ENCODE measurements around the gene CREB3L4. TPM values are rescaled to one million over a fixed set of nuclear protein-coding genes. Genes with fewer than 3 reads are reported as not detected.

CREB3L4 gene
- total and polyA plus RNA-seq, 2 of the 13 experiments (the other 11 are each of a cell fraction or from before 2014, with no cell fraction given) = 9.9 to 18.7 TPM

DNA sequence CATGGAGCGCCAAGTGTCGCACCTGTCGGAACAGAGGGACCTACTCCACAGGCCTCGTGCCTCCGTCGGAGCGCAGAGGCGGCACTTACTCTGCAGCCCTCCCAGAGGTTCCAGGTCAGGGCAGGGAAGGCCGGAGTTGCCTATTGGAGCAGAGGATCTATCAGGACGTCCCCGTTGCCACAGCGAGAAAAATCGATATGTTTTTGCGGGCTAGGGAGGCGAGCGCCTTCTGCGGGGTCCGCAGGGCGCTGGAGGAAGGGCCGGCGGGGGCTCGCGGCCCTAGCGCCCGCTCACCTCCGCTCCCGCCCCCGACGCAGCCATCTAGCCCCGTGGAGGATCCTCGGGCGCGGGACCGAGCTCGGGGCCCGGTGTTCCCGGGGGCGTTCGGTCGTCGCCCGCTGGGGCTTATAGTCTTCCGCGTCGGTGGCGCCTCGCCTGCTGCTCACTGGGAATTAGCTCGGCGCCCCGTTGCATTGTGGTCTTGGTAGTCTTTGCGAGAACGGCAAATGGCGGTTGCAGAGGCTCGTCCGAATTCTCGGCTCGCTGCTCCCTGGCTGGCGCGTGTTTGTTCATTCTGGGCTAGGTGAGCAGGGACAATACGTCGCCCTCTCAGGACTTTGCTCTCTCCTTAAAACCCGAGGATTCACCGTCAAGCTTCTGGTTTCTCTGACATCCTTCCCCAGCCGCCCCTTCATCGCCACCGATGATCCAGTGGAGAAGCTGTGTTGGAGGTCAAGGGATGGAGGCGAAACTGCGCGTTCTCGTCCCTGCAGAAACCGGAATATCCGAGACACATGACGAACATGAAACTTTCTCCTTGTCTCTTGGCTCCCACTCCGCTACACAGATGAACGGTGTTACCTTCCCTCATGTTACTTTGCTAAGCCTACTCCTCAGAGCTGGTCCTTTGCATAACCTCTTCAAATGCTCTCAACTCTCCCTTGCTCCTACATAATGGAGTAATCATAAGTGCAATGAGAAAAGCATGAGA is 9.8 kb downstream of the CREB3L4 start, which contains the start of gene JTB (continued):
- no peak for TF ChIP-seq TCF7 (IDR thresholded peaks at IDR 0.05; ENCODE audit: low read depth)
- TF ChIP-seq, protein P1, sequence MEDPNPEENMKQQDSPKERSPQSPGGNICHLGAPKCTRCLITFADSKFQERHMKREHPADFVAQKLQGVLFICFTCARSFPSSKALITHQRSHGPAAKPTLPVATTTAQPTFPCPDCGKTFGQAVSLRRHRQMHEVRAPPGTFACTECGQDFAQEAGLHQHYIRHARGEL (CRISPR knock-in tag; IDR thresholded peaks at IDR 0.05) = peak; percentile 64; the same call in 1 of the 2 replicates
- no peak; the same call in 1 of the 2 replicates for TF ChIP-seq ZNF367 (CRISPR knock-in tag; IDR thresholded peaks at IDR 0.05; ENCODE audit: borderline replicate concordance)
- TF ChIP-seq ZNF546 (CRISPR knock-in tag; conservative IDR thresholded peaks at IDR 0.05) = no peak
- TF ChIP-seq, protein P2, sequence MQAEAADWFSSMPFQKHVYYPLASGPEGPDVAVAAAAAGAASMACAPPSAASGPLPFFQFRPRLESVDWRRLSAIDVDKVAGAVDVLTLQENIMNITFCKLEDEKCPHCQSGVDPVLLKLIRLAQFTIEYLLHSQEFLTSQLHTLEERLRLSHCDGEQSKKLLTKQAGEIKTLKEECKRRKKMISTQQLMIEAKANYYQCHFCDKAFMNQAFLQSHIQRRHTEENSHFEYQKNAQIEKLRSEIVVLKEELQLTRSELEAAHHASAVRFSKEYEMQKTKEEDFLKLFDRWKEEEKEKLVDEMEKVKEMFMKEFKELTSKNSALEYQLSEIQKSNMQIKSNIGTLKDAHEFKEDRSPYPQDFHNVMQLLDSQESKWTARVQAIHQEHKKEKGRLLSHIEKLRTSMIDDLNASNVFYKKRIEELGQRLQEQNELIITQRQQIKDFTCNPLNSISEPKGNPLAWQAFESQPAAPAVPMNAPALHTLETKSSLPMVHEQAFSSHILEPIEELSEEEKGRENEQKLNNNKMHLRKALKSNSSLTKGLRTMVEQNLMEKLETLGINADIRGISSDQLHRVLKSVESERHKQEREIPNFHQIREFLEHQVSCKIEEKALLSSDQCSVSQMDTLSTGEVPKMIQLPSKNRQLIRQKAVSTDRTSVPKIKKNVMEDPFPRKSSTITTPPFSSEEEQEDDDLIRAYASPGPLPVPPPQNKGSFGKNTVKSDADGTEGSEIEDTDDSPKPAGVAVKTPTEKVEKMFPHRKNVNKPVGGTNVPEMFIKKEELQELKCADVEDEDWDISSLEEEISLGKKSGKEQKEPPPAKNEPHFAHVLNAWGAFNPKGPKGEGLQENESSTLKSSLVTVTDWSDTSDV (CRISPR knock-in tag; IDR thresholded peaks at IDR 0.05) = no peak
- no peak for TF ChIP-seq MAFK (conservative IDR thresholded peaks at IDR 0.05 in 1 of 2, IDR thresholded peaks at IDR 0.05 in 1 of 2; ENCODE audit: low read length in 2 of 2)
- TF ChIP-seq, protein P3, sequence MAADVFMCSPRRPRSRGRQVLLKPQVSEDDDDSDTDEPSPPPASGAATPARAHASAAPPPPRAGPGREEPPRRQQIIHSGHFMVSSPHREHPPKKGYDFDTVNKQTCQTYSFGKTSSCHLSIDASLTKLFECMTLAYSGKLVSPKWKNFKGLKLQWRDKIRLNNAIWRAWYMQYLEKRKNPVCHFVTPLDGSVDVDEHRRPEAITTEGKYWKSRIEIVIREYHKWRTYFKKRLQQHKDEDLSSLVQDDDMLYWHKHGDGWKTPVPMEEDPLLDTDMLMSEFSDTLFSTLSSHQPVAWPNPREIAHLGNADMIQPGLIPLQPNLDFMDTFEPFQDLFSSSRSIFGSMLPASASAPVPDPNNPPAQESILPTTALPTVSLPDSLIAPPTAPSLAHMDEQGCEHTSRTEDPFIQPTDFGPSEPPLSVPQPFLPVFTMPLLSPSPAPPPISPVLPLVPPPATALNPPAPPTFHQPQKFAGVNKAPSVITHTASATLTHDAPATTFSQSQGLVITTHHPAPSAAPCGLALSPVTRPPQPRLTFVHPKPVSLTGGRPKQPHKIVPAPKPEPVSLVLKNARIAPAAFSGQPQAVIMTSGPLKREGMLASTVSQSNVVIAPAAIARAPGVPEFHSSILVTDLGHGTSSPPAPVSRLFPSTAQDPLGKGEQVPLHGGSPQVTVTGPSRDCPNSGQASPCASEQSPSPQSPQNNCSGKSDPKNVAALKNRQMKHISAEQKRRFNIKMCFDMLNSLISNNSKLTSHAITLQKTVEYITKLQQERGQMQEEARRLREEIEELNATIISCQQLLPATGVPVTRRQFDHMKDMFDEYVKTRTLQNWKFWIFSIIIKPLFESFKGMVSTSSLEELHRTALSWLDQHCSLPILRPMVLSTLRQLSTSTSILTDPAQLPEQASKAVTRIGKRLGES (CRISPR knock-in tag; IDR thresholded peaks at IDR 0.05; ENCODE audit: borderline replicate concordance) = no peak; the same call in 1 of the 2 replicates
- 0 out of 2 replicates have a peak, but pooled peaks have one; percentile 18 for TF ChIP-seq PPARG (CRISPR knock-in tag; conservative IDR thresholded peaks at IDR 0.05)
- no peak; the same call in 1 of the 2 replicates for TF ChIP-seq ZFP62 (CRISPR knock-in tag; IDR thresholded peaks at IDR 0.05)
- TF ChIP-seq, protein P4, sequence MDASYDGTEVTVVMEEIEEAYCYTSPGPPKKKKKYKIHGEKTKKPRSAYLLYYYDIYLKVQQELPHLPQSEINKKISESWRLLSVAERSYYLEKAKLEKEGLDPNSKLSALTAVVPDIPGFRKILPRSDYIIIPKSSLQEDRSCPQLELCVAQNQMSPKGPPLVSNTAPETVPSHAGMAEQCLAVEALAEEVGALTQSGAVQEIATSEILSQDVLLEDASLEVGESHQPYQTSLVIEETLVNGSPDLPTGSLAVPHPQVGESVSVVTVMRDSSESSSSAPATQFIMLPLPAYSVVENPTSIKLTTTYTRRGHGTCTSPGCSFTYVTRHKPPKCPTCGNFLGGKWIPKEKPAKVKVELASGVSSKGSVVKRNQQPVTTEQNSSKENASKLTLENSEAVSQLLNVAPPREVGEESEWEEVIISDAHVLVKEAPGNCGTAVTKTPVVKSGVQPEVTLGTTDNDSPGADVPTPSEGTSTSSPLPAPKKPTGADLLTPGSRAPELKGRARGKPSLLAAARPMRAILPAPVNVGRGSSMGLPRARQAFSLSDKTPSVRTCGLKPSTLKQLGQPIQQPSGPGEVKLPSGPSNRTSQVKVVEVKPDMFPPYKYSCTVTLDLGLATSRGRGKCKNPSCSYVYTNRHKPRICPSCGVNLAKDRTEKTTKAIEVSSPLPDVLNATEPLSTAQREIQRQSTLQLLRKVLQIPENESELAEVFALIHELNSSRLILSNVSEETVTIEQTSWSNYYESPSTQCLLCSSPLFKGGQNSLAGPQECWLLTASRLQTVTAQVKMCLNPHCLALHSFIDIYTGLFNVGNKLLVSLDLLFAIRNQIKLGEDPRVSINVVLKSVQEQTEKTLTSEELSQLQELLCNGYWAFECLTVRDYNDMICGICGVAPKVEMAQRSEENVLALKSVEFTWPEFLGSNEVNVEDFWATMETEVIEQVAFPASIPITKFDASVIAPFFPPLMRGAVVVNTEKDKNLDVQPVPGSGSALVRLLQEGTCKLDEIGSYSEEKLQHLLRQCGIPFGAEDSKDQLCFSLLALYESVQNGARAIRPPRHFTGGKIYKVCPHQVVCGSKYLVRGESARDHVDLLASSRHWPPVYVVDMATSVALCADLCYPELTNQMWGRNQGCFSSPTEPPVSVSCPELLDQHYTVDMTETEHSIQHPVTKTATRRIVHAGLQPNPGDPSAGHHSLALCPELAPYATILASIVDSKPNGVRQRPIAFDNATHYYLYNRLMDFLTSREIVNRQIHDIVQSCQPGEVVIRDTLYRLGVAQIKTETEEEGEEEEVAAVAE (CRISPR knock-in tag; IDR thresholded peaks at IDR 0.05; ENCODE audit: borderline replicate concordance) = peak; percentile 98
- TF ChIP-seq, protein P5, sequence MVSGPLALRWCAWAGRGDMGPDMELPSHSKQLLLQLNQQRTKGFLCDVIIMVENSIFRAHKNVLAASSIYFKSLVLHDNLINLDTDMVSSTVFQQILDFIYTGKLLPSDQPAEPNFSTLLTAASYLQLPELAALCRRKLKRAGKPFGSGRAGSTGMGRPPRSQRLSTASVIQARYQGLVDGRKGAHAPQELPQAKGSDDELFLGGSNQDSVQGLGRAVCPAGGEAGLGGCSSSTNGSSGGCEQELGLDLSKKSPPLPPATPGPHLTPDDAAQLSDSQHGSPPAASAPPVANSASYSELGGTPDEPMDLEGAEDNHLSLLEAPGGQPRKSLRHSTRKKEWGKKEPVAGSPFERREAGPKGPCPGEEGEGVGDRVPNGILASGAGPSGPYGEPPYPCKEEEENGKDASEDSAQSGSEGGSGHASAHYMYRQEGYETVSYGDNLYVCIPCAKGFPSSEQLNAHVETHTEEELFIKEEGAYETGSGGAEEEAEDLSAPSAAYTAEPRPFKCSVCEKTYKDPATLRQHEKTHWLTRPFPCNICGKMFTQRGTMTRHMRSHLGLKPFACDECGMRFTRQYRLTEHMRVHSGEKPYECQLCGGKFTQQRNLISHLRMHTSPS (CRISPR knock-in tag; IDR thresholded peaks at IDR 0.05; ENCODE audit: low read depth) = peak; percentile 32; the same call in 1 of the 2 replicates
- TF ChIP-seq ZNF879 (CRISPR knock-in tag; IDR thresholded peaks at IDR 0.05) = no peak
- TF ChIP-seq, protein P6, sequence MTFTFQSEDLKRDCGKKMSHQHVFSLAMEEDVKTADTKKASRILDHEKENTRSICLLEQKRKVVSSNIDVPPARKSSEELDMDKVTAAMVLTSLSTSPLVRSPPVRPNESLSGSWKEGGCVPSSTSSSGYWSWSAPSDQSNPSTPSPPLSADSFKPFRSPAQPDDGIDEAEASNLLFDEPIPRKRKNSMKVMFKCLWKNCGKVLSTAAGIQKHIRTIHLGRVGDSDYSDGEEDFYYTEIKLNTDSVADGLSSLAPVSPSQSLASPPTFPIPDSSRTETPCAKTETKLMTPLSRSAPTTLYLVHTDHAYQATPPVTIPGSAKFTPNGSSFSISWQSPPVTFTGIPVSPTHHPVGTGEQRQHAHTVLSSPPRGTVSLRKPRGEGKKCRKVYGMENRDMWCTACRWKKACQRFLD (CRISPR knock-in tag; IDR thresholded peaks at IDR 0.05; ENCODE audit: borderline replicate concordance) = no peak

Data from HepG2 (cell line).